ENCODE measurements around the gene HIVEP2.

DNA sequence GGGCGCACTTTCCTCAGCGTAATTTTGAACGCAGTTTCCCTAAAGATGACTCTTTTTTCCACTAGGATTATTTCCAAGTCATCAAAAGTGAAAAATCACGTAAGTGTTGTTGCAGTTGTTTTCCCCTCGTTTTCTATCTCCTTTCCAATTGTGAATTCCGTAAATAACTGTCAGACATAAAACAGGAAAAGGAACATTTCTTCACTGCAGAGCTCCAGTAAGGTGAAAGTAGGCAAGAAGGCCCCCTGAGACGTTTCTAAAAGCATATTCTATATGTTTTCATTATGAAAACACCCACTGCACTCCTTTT lies 17.8 kb downstream of the HIVEP2 start:
- TF ChIP-seq, protein P1, sequence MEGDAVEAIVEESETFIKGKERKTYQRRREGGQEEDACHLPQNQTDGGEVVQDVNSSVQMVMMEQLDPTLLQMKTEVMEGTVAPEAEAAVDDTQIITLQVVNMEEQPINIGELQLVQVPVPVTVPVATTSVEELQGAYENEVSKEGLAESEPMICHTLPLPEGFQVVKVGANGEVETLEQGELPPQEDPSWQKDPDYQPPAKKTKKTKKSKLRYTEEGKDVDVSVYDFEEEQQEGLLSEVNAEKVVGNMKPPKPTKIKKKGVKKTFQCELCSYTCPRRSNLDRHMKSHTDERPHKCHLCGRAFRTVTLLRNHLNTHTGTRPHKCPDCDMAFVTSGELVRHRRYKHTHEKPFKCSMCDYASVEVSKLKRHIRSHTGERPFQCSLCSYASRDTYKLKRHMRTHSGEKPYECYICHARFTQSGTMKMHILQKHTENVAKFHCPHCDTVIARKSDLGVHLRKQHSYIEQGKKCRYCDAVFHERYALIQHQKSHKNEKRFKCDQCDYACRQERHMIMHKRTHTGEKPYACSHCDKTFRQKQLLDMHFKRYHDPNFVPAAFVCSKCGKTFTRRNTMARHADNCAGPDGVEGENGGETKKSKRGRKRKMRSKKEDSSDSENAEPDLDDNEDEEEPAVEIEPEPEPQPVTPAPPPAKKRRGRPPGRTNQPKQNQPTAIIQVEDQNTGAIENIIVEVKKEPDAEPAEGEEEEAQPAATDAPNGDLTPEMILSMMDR (IDR thresholded peaks at IDR 0.05): no peak
- TF ChIP-seq POLR2A (IDR thresholded peaks at IDR 0.05): no peak

Measured in esophagus squamous epithelium (tissue), 4 donors.